Activated CD4-positive, alpha-beta T cell treated with anti-CD3 and anti-CD28 coated beads, Interleukin-2, amount 50 U/mL, for 4 hours (primary cell): ENCODE measurements around the gene OR6C76.
"Not testable (repeated sequence)": the region's sequence is repeated elsewhere in the genome, so short reads cannot be mapped to it uniquely, and the experiment has no call there.

ENCODE experiments used
- DNase-seq, 2 experiments: peaks; one replicate each; pipeline ENCODE4 v3.0.0-alpha.2; 2020

Gene OR6C76

DNA sequence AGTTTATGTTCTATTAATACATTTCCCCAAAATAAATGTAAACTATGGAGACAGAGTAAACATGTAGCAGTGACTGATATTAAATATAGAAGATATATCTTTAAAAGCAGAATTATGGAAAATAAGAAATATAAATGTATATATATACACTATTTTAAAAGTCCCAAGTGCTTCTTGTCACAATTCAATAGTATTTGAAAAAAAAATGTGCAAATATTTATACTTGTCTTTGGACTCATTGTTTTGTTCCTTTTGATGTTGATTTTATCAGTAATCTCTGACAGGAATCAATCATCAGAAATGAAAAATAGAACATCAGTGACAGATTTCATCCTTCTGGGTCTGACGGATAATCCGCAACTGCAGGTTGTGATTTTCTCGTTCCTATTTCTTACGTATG, at the start of gene OR6C76:
TSS of gene OR6C76 (plus strand) at position 301 of the 400 bp plus-strand sequence. CDS start at position 301, 0 bp downstream.
- no peak for DNase-seq

DNA sequence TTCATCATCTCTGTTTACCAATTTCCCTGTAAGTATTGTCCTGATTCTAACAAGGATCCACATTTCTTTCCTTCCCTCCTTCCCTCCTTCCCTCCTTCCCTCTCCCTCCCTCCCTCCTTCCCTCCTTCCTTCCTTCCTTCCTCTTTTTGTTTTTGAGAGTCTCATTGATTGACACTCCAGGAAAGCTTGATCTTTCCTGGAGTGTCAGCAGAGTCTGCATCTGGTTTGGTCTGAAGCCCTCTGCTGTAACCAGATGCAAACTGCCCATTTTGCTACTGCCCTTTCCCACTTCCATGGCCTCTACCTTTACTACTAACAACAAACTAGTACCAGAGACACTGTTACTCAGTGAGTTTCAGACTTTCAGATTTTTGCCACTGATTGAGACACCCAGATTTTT, 40.2 kb upstream of the OR6C76 start:
- DNase-seq: no peak

DNA sequence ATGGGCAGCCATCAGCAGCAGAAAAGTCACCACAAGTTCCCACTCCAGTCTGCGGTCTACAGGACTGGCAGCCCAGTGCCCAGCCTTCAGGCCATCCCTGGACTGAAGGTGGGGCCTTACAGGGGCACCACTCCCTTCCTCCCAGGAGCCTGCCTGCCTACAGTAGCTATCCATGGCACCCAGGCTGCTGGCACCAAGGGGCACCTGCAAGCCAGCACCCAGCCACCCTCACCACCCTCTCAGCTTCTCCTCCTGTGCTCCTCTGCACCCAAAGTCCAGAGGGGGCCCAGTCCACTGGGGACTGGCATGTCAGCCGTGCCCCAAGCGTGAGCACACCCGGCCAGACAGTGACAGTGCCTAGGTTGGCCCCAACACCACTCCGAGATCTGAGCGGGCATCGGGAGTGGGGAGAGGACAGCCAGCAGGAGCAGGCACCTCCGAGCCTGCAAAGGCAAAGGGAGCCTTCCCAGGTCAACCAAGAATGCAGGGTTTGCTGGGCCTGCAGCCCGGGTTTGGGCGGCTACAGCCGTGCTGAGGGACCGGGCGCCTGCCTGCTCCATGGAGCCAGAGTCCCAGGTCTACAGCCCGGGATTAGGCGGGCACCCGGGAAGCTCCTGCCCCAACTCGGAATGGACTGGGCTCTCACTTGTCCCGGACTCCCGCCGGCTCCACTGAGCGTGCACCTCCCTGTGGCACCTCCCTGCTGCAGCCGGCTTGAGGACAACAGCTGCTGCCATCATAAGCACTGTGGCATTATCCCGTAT, 33.8 kb upstream of the OR6C76 start:
- no peak for DNase-seq

DNA sequence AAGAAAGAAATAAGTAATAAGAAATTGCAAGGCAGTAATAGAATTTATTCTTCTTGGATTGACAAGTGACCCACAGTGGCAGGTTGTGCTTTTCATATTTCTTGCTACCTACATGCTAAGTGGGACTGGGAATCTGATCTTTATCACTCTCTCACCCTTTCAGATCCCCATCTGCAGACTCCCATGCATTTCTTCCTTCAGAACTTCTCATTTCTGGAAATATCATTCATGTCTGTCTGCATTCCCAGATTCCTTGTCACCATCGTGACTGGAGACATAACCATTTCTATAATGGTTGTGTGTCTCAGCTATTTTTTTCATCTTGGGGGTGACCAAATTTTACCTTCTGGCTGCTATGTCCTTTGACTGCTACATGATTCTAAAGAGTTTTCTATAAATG, 29.7 kb upstream of the OR6C76 start:
- no peak for DNase-seq

DNA sequence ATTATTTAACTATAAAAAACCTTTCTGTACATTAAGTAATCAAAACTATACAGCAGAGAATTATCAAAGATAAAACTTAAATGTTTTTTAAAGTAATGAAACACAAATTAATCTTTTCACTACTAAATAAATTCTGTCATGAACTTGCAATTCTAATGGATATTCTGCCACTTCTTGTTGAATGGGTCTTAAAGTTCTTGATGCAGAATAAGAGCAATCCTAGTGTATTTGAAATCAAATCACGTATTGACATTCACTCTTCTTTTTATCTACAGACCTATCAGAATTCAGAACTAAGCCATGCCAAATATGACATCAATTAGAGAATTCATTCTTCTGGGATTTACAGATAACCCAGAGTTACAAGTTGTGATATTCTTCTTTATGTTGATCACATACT, 25.8 kb upstream of the OR6C76 start, which contains the start of gene OR6C65:
TSS of gene OR6C65 (plus strand) at position 301 of the 400 bp plus-strand sequence. CDS start at position 301, 0 bp downstream.
- no peak for DNase-seq

DNA sequence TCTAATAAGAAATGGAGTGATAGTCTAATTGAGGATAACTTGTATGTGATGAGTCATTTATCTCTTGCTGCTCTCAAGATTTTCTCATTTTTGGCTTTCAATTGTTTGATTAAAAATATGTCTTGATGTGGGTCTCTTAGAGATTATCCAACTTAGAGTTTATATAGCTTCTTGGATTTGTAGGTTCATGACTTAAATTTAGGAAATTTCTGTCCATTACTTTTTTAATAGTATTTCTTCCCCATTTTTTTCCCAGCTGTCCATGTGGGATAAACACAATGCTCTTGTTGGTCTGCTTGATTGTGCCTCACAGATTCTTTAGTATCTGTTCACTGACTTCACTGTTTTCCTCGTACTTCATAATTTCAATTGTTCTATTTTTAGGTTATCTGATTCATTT, 18.2 kb upstream of the OR6C76 start:
- no peak for DNase-seq

DNA sequence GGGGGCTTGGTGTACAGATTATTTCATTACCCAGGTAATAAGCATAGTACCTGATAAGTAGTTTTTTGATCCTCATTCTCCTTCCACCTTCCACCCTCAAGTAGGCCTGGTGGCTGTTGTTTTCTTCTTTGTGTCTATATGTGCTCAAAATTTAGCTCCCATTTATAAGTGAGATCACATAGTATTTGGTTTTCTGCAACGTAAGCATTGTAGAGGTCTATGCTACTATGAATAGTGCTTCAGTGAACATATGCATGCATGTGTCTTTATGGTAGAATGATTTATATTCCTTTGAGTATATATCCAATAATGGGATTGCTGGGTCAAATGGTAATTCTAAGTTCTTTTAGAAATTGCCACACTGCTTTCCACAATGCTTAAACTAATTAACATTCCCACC, 16.9 kb upstream of the OR6C76 start:
- DNase-seq: not testable (repeated sequence)

DNA sequence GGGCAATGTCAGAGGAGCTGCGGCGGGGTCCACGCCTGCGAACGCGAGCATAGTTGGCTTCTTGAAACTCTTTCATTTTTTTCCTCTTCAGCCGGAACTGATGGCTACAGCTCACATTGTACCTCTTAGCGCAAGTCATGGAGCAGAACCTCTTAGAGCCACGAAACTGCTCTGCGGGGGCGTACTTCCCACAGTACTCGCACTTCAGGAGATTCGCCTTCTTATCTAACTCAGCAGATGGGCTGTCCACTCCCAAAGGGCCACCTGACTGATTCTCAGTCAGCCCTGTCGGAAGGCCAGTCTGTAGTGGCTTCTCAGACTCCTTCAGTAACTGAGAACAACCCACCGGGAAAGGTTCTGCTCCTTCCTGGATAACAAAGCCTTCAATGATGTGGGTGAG, 13.9 kb upstream of the OR6C76 start:
- DNase-seq: not testable (repeated sequence)

DNA sequence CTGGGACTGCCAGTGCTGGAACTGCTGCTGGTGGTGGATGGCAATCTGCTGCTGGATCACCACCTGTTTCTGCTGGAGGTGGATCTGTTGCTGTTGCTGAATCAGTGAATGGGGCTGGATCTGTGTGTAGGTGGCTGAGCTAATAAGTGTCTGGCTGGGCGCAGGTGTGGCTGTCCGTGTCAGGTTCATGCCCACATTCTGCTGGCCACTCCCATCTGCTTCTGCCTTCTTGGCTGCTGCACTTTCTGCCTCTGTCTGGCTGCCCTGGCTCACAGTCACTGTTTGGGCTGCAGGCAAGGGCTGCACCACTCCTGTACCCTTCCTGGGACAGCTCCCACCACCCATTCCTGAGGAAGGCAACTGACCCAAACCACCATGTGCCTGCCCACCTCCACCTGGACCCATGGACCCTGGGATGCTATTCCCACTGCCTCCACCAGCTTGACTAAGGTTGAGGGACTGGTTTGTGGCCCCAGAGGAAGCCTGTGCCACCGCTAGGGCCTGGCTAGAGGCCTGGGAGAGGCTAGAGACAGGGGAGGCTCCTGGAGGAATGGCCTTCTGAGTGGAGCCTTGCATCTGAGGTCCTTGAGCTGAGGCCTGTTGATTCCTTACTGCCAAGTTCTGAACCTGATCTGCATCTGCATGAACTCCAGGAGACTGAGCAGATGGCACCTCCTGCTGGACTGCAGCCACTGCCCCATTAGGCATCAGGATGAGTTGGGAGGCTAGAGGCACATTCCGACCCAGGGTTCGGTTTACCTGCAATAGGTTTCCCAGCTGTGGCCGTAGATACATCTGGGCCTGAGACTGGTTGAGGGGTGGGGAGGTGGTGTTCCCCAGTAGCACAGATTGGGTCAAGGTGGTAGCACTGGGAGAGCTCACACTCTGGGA, 12.3 kb upstream of the OR6C76 start:
- not testable (repeated sequence) for DNase-seq

DNA sequence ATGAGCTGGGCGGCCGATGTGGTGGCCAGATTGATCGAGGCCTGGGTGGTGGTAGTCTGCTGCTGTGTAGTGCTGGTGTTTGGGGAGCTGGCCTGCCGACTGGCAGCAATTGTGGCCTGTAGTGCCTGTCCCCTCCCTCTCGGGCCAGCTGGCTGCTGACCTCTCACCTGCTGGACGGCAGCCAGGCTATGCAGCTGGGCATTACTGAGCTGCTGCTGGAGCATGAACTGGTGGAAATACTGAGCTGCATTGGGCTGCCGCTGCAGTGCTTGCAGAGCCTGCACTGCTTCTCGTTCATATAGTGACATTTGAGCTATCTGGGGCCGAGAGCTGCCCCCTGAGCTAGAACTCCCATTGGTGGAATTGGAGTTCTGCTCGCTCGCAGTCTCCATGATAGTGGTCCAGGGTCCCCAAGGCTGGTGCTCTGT, 11.6 kb upstream of the OR6C76 start:
- not testable (repeated sequence) for DNase-seq

DNA sequence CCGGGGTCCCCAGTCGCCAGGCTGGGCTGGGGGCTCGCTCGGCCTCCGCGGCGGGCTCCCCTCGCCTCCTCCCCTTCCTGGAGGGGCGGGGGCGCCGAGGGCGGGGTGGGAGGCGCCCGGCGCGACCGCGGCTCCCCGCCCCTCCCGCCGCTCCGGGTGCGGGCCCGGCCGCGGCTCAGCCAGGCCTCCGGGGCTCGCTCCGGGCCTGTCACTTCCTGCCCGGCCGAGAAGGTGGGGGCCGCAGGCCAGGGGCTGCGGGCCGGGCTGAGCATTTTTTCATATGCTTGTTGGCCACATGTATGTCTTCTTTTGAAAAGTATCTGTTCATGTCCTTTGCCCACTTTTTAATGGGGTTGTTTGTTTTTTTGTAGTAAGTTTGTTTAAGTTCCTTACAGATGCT, 11.2 kb upstream of the OR6C76 start:
- not testable (repeated sequence) for DNase-seq

DNA sequence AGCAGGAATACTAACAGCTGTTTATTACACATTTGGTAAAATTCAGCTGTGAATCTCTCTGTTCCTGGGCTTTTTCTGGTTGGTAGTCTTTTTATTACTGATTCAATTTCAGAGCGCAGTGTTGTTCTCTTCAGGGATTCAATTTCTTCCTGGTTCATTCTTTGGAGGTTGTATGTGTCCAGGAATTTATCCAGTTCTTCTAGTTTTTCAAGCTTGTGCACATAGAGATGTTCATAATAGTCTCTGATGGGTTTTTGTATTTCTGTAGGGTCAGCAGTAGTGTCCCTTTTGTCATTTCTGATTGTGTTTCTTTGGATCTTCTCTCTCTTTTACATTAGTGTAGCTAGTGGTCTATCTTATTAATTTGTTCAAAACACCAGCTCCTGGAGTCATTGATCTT, 9.1 kb upstream of the OR6C76 start:
- no peak for DNase-seq

DNA sequence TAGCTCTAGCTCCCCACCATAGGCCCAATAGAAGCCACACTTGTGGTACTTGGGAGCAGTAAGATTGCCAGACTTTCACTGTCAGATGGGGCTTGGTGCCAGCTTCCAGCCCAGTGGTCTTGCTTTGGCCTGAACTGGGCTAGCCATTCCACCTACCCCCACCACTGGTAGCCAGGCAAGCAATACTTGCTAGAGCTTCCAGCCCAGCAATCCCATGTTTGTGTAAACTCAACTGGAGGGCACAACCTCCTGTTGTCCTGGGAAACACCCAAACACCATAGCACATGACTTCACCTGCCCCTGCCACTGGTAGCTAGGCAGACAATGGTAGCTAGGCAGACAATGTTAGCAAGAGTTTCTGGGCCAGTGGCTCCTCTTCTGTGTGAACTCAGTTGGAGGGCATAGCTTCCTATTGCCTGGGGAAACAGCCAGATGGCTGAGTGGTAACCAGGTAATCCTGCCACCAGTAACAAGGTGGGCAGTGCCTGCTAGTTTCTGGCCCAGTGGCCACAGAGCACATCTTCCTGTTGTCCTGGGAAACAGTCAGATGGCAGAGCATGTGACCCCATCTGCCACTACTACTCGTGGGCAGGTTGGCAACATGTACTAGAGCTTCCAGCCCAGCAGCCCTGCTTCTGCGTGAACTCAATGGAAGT, 5.6 kb upstream of the OR6C76 start:
- DNase-seq: no peak

DNA sequence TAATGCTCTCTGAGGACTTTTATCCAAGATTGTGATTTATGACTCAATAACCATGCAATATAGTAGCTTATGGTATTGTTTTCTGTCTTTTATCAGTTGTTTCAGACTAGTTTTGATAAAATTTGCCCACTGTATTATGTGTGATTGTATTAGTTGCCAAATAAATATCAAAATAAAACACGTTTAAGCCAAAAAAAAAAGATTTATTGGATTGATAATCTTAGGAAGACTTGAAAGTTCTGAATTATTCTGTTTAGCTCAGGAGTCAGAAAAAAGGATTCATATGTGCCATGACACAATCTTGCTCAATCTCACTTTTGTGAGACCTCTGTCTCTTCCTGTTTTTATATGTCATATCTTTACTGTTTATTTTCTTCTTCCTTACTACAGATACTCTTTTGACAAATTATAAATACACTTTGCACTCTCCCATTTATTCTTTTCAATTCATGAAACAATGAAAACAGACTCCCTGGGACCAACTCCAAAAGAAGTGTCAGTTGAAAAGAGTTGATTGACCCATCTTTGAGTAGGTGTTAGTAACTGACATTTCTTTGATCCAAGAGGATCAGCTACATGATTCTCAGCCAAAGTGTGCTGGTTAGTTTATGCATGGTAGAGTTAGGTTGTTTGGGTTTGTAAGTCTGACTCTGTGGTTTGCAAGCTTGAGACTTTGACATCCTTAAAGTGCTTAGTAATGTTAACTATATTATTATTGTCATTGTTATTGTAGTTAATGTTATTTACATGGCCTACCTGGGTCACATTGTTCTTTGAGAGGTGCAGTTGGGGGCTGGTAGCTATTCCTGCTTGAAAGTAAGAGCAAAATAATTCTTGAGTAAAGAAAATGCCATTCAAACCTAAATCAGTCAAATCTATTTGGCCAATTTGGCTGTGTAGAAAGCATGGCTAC, 2.5 kb downstream of the OR6C76 start:
- DNase-seq: no peak

DNA sequence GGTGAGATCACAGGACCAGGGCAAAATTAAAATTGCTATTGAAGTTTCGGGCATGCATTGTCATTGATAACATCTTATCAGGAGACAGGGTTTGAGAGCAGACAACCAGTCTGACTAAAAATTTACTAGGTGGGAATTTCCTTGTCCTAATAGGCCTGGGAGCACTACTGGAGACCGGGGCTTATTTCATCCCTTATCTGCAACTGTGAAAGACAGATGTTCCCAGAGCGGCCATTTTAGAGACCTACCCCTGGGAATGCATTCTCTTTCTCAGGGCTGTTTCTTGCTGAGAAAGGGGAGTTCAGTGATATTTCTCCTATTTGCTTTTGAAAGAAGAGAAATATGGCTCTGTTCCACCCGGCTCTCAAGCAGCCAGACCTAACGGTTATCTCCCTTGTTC, 15.2 kb downstream of the OR6C76 start:
- DNase-seq: not testable (repeated sequence)

DNA sequence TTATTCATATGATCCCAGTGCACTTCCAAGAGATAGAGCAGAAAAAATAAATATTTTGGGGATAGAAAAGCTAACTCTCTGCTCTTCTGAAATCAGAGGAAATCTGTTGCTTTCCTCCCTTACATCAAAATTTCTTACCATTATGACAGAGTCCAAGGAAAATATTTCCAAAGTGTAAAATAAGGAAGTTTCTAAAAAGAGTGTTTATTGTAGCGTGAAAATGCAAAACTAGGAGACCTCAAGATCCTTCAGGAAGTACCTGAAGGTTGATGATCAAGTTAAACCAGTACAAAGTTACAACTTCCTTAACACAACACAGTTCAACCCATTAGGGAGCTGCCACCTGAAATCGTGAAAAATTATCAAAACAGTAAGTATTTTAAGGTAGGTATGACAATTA, 17.7 kb downstream of the OR6C76 start, which contains the start of gene OR6C2:
TSS of gene OR6C2 (plus strand) at position 301 of the 400 bp plus-strand sequence. CDS start 8,138 bp downstream, outside the sequence.
- DNase-seq: no peak

DNA sequence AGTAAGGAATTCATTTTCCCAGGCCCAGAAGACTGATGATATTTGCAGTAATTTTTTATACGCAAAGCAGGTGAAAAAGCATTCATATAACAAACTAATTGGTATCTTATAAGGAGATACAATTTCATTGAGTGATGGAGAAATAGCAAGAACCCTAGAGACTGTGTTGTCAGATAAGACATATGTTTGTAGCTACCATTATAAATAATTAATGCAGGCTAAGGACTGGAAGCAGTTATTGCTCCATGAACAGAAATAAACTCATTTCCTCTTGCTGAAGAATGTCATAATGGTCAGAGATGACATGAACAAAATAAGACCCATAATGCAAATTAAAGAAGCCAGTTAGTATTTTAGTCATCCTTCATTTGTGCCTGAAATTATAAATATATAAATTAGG, 19.3 kb downstream of the OR6C76 start:
- no peak for DNase-seq

DNA sequence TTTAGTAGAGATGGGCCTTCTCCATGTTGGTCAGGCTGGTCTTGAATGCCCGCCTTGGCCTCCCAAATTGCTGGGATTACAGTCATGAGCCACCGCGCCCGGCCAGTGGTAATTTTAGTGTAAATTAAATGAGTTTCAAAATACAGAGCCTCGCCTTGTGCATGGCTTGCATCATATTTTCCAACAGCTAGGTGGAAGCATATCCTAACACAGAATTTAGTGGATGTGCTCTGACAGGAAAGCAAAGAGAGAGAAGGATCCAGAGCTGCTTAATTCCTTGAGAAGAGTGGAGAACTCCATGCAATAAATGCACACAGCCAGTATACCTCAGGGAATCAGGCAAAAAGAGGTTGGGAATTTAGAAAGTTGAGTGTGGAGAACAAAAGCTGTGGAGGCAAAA, 20.3 kb downstream of the OR6C76 start:
- no peak for DNase-seq

DNA sequence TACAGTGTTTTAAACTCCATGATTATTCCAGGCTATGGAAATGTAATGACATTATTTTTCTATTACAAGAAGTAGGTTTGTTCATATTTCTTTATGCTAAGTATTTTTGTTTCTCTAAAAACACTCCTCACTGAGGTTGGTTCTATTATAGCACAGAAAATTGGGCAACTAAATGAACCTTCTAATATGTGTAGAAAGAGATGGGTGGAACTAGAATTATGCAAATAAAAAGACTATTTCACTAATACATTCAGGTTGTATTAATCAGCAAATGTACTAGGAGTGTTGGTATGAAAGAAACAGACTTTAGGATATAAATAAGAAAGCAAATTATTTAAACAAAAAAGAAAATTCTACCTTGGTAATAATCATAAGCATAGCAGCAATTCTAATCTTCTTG, 22.8 kb downstream of the OR6C76 start:
- no peak for DNase-seq

DNA sequence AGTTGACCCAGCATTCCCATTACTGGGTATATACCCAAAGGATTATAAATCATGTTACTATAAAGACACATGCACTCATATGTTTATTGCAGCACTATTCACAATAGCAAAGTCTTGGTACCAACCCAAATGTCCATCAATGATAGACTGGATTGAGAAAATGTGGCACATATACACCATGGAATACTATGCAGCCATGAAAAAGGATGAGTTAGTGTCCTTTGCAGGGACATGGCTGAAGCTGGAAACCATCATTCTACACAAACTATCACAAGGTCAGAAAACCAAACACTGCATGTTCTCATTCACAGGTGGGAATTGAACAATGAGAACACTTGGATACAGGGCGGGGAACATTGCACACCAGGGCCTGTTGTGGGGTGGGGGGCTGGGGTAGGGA, 38.9 kb downstream of the OR6C76 start:
- DNase-seq: not testable (repeated sequence)

DNA sequence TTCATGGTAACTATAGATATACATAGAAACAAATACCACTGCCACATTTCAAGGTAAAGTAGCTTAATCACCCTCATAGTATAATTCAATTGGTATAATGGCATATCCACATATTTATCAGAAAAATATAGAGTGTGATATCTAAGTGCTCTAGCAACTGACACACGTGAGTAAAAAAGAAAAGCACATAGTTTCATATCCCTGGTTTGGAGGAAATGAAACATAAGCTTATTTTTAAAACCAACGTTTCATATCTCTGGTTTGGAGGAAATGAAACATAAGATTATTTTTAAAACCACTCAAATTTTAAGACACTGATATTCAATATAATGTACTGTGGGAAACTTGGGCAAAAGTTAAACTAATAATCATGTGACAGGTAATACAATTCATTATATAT, 41.8 kb downstream of the OR6C76 start:
- no peak for DNase-seq

DNA sequence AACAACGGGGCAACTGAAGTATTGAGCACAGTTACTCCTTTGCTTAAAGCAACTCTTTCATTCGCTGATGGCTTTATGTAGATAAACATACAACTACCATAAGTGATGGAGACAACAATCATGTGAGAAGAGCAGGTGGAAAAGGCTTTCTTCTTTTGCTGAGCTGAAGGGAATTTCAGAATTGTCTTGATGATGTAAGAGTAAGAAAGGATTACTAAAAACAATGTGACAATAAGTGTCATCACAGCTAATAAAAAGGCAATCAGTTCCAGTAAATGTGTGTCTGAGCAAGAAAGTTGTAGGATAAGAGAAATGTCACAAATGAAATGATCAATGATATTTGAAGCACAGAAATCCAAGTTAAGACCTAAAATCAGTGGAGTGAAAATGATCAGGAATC, 43.2 kb downstream of the OR6C76 start:
- DNase-seq: no peak
